ENCODE results near the gene FOXP1. TPM values are rescaled to one million over a fixed set of nuclear protein-coding genes. Genes with fewer than 3 reads are reported as not detected.

Gene FOXP1
- total RNA-seq, 1 donor from 2014 or later = 113 TPM

GRCh38 chr3:71494212-71494611 lies 89.3 kb downstream of the FOXP1 start:
- no peak overlapping the region for H3K4me3 Mint-ChIP-seq
- no peak for TF ChIP-seq CTCF (conservative IDR thresholded peaks at IDR 0.05)
- H3K9me3 Mint-ChIP-seq = peaks cover 7% of the 10 kb centered on the region
- no peaks in the 10 kb centered on the region for H3K27me3 Mint-ChIP-seq
- H3K36me3 Mint-ChIP-seq = peaks cover 38% of the 10 kb centered on the region
- no peak for DNase-seq (ENCODE audit: extremely low spot score, unreplicated experiment)
- H3K27ac Mint-ChIP-seq = no peak overlapping the region
- peaks cover 32% of the 10 kb centered on the region for H3K4me1 Mint-ChIP-seq (ENCODE audit: unreplicated experiment)

- DNase-seq (ENCODE audit: extremely low spot score, unreplicated experiment) = no peak
- H3K9me3 Mint-ChIP-seq = peaks cover 7% of the 10 kb centered on the region
- peaks cover 22% of the 10 kb centered on the region for H3K4me1 Mint-ChIP-seq (ENCODE audit: unreplicated experiment)
- no peak for TF ChIP-seq CTCF (conservative IDR thresholded peaks at IDR 0.05)
- no peaks in the 10 kb centered on the region for H3K27me3 Mint-ChIP-seq
- H3K4me3 Mint-ChIP-seq = no peak overlapping the region
- H3K36me3 Mint-ChIP-seq = peaks cover 40% of the 10 kb centered on the region
- H3K27ac Mint-ChIP-seq = no peak overlapping the region
Measured at GRCh38 chr3:71492974-71493771, 90.4 kb downstream of the FOXP1 start.

GRCh38 chr3:71492566-71492965 lies 91.0 kb downstream of the FOXP1 start:
- no peak for DNase-seq (ENCODE audit: extremely low spot score, unreplicated experiment)
- H3K9me3 Mint-ChIP-seq = peaks cover 7% of the 10 kb centered on the region
- peaks cover 16% of the 10 kb centered on the region for H3K4me1 Mint-ChIP-seq (ENCODE audit: unreplicated experiment)
- no peak overlapping the region for H3K27ac Mint-ChIP-seq
- no peak for TF ChIP-seq CTCF (conservative IDR thresholded peaks at IDR 0.05)
- H3K4me3 Mint-ChIP-seq = no peak overlapping the region
- peaks cover 40% of the 10 kb centered on the region for H3K36me3 Mint-ChIP-seq
- H3K27me3 Mint-ChIP-seq = no peaks in the 10 kb centered on the region

- H3K4me1 Mint-ChIP-seq (ENCODE audit: unreplicated experiment) = peaks cover 4% of the 10 kb centered on the region
- H3K27me3 Mint-ChIP-seq = no peaks in the 10 kb centered on the region
- no peak for TF ChIP-seq CTCF (conservative IDR thresholded peaks at IDR 0.05)
- no peak overlapping the region for H3K27ac Mint-ChIP-seq
- peaks cover 39% of the 10 kb centered on the region for H3K36me3 Mint-ChIP-seq
- H3K9me3 Mint-ChIP-seq = peaks cover 7% of the 10 kb centered on the region
- DNase-seq (ENCODE audit: extremely low spot score, unreplicated experiment) = no peak
- no peak overlapping the region for H3K4me3 Mint-ChIP-seq
Measured at GRCh38 chr3:71491154-71491752, 92.3 kb downstream of the FOXP1 start.

- Mint-ChIP-seq H3K27ac (no peak overlapping the region), H3K36me3 (peaks cover 36% of the 10 kb centered on the region), H3K9me3 (peaks cover 7% of the 10 kb centered on the region), H3K4me3 (no peak overlapping the region), H3K27me3 (no peaks in the 10 kb centered on the region), H3K4me1 (ENCODE audit: unreplicated experiment) (peaks cover 4% of the 10 kb centered on the region)
- TF ChIP-seq CTCF (conservative IDR thresholded peaks at IDR 0.05) = no peak
- no peak for DNase-seq (ENCODE audit: extremely low spot score, unreplicated experiment)
Measured at GRCh38 chr3:71490692-71491091, 92.8 kb downstream of the FOXP1 start.

Measured in type B pancreatic cell (in vitro differentiated cells).